Mammary microvascular endothelial cell (primary cell): ENCODE results near the gene MAGED1. TPM values are rescaled to one million over a fixed set of nuclear protein-coding genes. Genes with fewer than 3 reads are reported as not detected.

Experiments used
- total RNA-seq: library from RNA; depleted of rRNA; stranded (reverse); fragments of >200 nt; gene quantifications from 2 replicates; pipeline ENCODE4 v1.2.3, GENCODE V29; 2015

Gene MAGED1
- 77.5 and 83.8 TPM in 2 replicates for total RNA-seq

GRCh38 chrX:51892921-51893745 lies at the start of gene MAGED1:
Gene MAGED1 (plus strand): TSS chrX:51893623. CDS start chrX:51894305, 682 bp downstream.

Other genes with a start within 250 kb of the MAGED1 start
- not detected in 2 replicates for gene CENPVL2, start 210.8 kb upstream of the MAGED1 start, total RNA-seq
- not detected in 2 replicates for gene CENPVL1, start 183.1 kb upstream of the MAGED1 start, total RNA-seq
- 3.4 and 3.5 TPM in 2 replicates for gene GSPT2, start 150.2 kb upstream of the MAGED1 start, total RNA-seq
- 9.2 and 9.8 TPM in 2 replicates for gene MAGED4B, start 175.6 kb downstream of the MAGED1 start, total RNA-seq